HG02884 (cell line): ENCODE results near the gene KDELR3.

Experiments used
- ATAC-seq: cut with Tn5 transposase; IDR thresholded peaks from one replicate; pipeline ENCODE4 v1.9.1; 2021; ENCODE audit warnings: mild to moderate bottlenecking, moderate library complexity; ENCODE audit not compliant: unreplicated experiment

The KDELR3 gene

GRCh38 chr22:38467904-38468442 lies at the start of gene KDELR3:
Gene KDELR3, plus strand, starts transcription at chr22:38468096. Its CDS starts 138 bp downstream, at chr22:38468234.
- no peak for ATAC-seq

GRCh38 chr22:38418589-38418988 lies 49.3 kb upstream of the KDELR3 start:
- no peak for ATAC-seq

- no peak for ATAC-seq
These were observed 48.6 kb upstream of the KDELR3 start for GRCh38 chr22:38419121-38419857.

GRCh38 chr22:38419858-38420160 lies 48.1 kb upstream of the KDELR3 start:
- ATAC-seq, result no peak

- no peak for ATAC-seq
These were observed 47.2 kb upstream of the KDELR3 start for GRCh38 chr22:38420734-38421133.

- ATAC-seq, result no peak
These were observed 45.0 kb upstream of the KDELR3 start for GRCh38 chr22:38422611-38423511.

- ATAC-seq, result no peak
These were observed 44.1 kb upstream of the KDELR3 start for GRCh38 chr22:38423512-38424503.

GRCh38 chr22:38424525-38425080 lies 43.3 kb upstream of the KDELR3 start:
- no peak for ATAC-seq

GRCh38 chr22:38426628-38427027 lies 41.3 kb upstream of the KDELR3 start:
- no peak for ATAC-seq

- ATAC-seq, result no peak
These were observed 40.4 kb upstream of the KDELR3 start for GRCh38 chr22:38427465-38427864.

GRCh38 chr22:38427940-38428339 lies 40.0 kb upstream of the KDELR3 start:
- no peak for ATAC-seq

GRCh38 chr22:38428714-38429113 lies 39.2 kb upstream of the KDELR3 start:
- ATAC-seq, result no peak

GRCh38 chr22:38429499-38430068 lies 38.3 kb upstream of the KDELR3 start:
- ATAC-seq, result no peak

- ATAC-seq, result no peak
These were observed 36.5 kb upstream of the KDELR3 start for GRCh38 chr22:38431266-38432010.

GRCh38 chr22:38432264-38432663 lies 35.6 kb upstream of the KDELR3 start:
- ATAC-seq, result no peak

- no peak for ATAC-seq
These were observed 34.0 kb upstream of the KDELR3 start for GRCh38 chr22:38433871-38434270.

GRCh38 chr22:38435010-38435409 lies 32.9 kb upstream of the KDELR3 start:
- no peak for ATAC-seq

- no peak for ATAC-seq
These were observed 31.9 kb upstream of the KDELR3 start for GRCh38 chr22:38435965-38436364.

- ATAC-seq, result no peak
These were observed 31.1 kb upstream of the KDELR3 start for GRCh38 chr22:38436629-38437395.
